Activated B cell treated with CpG ODN at 0.5 μM for 24 hours (primary cell): ENCODE results near the gene ITGA11. TPM values are rescaled to one million over a fixed set of nuclear protein-coding genes. Genes with fewer than 3 reads are reported as not detected.
A peak's percentile ranks its signal among the peaks of the same experiment; 100 is the strongest.

Experiments
- ATAC-seq: fragments of 200-7000 bp; cut with Tn5 transposase; one replicate; pipeline ENCODE4 v1.10.0; 2021; ENCODE audit warnings: low read depth, mild to moderate bottlenecking, moderate library complexity
- CTCF ChIA-PET: fragments of 350-600 bp; sonication (Branson Sonifier 250); formaldehyde crosslinking; loops from one replicate; lab custom pipeline; 2021; ENCODE audit warnings: antibody characterized with exemption; lab: Charles Lee
- POLR2A ChIA-PET: fragments of 350-600 bp; sonication (Branson Sonifier 250); formaldehyde crosslinking; loops from one replicate; lab custom pipeline; 2021; ENCODE audit warnings: antibody characterized with exemption; lab: Charles Lee
- DNase-seq: peaks from one replicate; pipeline ENCODE4 v3.0.0; 2022
- H3K27ac Mint-ChIP-seq: one replicate; pipeline ENCODE4 v1.8.0; 2020; ENCODE audit warnings: mixed read lengths
- H3K27me3 Mint-ChIP-seq: one replicate; pipeline ENCODE4 v1.8.0; 2021; ENCODE audit warnings: mixed read lengths
- H3K36me3 Mint-ChIP-seq: one replicate; pipeline ENCODE4 v1.8.0; 2021; ENCODE audit warnings: low read depth, mixed read lengths
- H3K4me1 Mint-ChIP-seq: one replicate; pipeline ENCODE4 v1.8.0; 2021; ENCODE audit warnings: mixed read lengths
- H3K4me3 Mint-ChIP-seq: one replicate; pipeline ENCODE4 v1.8.0; 2020; ENCODE audit warnings: mild to moderate bottlenecking, mixed read lengths
- H3K9me3 Mint-ChIP-seq: one replicate; pipeline ENCODE4 v1.8.0; 2020; ENCODE audit warnings: mixed read lengths
- CTCF ChIP-seq: fragments of 200-600 bp; IDR thresholded peaks from one replicate; pipeline ENCODE4 v1.8.0; 2022; ENCODE audit warnings: antibody characterized with exemption, mild to moderate bottlenecking
- intact Hi-C: fragments of 100-400 bp; cut with micrococcal nuclease; formaldehyde crosslinking; loops from one replicate; pipeline ENCODE4 v1.15.1; 2024
- total RNA-seq: library from RNA; stranded (reverse); gene quantifications from 2 replicates; pipeline ENCODE4 v1.2.3, GENCODE V29; 2022

ITGA11 gene
- total RNA-seq, 1 donor from 2014 or later = not detected

- TF ChIP-seq CTCF = no peak
- ATAC-seq (no peak), DNase-seq (no peak)
- CTCF ChIA-PET = interaction anchor here (1.3 kb wide), 1 partner anchor 49 kb away, joined by 4 read pairs; no protein-coding TSS in a partner anchor
- Mint-ChIP-seq H3K4me3 (no peak overlapping the region), H3K27ac (no peak overlapping the region), H3K9me3 (no peaks in the 10 kb centered on the region), H3K27me3 (peaks cover 3% of the 10 kb centered on the region), H3K36me3 (no peaks in the 10 kb centered on the region), H3K4me1 (peaks cover 24% of the 10 kb centered on the region)
- POLR2A ChIA-PET = interaction anchor here (0.5 kb wide), 1 partner anchor 721 kb away, joined by 3 read pairs; no protein-coding TSS in a partner anchor
- intact Hi-C loops = no loop called here
These were observed 129.2 kb downstream of the ITGA11 start for GRCh38 chr15:68302729-68303128.

DNA sequence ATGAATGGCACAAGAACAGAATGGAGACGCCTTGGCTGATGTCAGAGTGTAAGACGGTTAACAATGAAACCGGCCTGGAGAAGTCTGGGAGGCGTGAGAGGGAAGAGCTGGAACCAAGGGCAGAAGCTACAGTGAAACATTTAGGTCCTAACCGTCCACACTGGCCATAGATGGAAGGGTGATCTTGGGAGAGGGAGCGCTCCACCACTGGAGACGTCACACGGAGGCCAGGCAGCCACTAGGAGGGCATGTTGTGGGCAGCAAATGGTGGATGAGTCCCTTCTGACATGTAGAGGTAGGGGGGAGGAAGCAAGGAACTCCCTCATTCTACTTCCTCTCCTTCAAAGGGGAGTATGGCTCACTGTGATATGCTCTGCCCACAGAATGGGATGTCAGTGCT is 130.7 kb downstream of the ITGA11 start:
- intact Hi-C loops = no loop called here
- Mint-ChIP-seq H3K4me3 (no peak overlapping the region), H3K4me1 (peaks cover 19% of the 10 kb centered on the region), H3K9me3 (no peaks in the 10 kb centered on the region), H3K27ac (no peak overlapping the region), H3K36me3 (no peaks in the 10 kb centered on the region), H3K27me3 (peaks cover 3% of the 10 kb centered on the region)
- ATAC-seq (no peak), DNase-seq (no peak)
- ChIA-PET CTCF (no interaction called here), POLR2A (no interaction called here)
- no peak for TF ChIP-seq CTCF

DNA sequence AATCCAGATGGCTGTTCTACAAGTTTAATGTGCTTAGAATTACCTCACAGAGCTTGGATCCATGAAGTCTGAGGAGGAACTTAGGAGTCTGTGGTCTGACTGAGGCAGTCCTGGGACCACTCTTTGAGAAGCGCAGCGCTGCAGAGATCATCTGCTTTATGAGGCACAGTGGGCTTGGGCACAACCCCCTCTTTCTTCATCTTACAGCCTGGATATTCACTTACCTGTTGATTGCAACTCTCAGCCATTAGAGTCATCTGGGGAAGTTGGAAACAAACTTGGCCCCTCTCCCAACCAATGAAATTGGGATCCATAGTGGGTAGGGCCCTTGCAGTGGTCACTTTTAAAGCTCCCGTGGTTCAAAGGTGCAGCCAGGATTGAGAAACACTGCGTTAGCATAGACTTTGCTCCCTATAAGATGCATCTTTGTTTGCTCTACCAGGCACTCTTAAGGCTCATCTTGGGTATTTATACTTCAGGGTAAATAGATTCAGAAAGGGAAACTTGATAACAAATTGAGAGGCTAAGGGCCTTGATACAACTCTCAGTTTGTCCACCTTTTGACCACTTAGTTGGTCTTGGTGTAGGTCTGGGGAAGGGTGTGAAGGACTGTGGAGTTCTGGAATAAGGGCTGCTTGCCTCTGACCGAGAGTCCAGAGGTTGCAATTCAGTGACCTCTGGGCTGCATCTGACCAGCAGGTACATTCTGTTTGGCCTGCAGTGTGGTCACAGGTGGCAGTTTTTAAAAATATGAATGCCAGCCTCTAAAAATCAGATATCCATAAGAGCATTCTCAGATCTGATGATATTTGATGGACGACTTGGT is 131.6 kb downstream of the ITGA11 start:
- Mint-ChIP-seq H3K27ac (no peak overlapping the region), H3K27me3 (no peaks in the 10 kb centered on the region), H3K4me3 (no peak overlapping the region), H3K9me3 (no peaks in the 10 kb centered on the region), H3K36me3 (peaks cover 4% of the 10 kb centered on the region), H3K4me1 (peaks cover 19% of the 10 kb centered on the region)
- ChIA-PET POLR2A (no interaction called here), CTCF (no interaction called here)
- DNase-seq = no peak
- intact Hi-C loops = no loop called here
- TF ChIP-seq CTCF = no peak
- no peak for ATAC-seq

DNA sequence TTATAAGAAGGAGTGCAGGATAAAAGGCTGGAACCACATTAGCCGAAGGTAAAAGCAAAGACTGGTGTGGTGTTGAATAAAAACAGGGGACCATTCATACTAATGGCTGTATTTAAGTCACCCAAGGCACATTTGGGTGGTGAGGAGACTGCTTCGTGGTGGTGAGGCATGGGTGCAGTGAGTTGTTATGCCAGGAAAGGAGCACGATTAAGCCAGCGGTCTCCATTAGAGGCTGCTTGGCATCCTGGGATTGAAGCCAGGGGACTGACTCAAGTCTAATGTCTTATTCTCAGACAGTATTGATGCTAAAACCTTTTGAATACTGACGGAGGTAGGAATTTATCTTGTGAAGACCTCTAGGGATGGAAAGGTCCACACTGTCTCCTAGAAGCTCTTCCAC is 132.5 kb downstream of the ITGA11 start:
- intact Hi-C loops = loop anchor here (1.0 kb wide), 1 partner anchor 22 kb away; the partner anchor contains the start of gene FEM1B
- Mint-ChIP-seq H3K27me3 (no peaks in the 10 kb centered on the region), H3K36me3 (peaks cover 9% of the 10 kb centered on the region), H3K4me1 (peaks cover 19% of the 10 kb centered on the region), H3K9me3 (no peaks in the 10 kb centered on the region), H3K4me3 (peak overlapping the region; percentile 21), H3K27ac (peak overlapping the region; percentile 77)
- CTCF ChIA-PET = no interaction called here
- TF ChIP-seq CTCF = no peak
- POLR2A ChIA-PET = interaction anchor here (0.7 to 1.8 kb wide), 3 partner anchors 22 to 1153 kb away, joined by 3 to 15 read pairs (median 3); partner anchors contain the start of gene FEM1B
- no peak for ATAC-seq
- DNase-seq = no peak

GRCh38 chr15:68298882-68299381 is 133.0 kb downstream of the ITGA11 start:
- Mint-ChIP-seq H3K27me3 (no peaks in the 10 kb centered on the region), H3K9me3 (no peaks in the 10 kb centered on the region), H3K4me3 (peak overlapping the region; percentile 79), H3K4me1 (peaks cover 19% of the 10 kb centered on the region), H3K27ac (peak overlapping the region; percentile 77), H3K36me3 (peaks cover 9% of the 10 kb centered on the region)
- ChIA-PET POLR2A (interaction anchor here (0.7 to 1.8 kb wide), 3 partner anchors 21 to 1153 kb away, joined by 3 to 15 read pairs (median 3); partner anchors contain the start of gene FEM1B), CTCF (no interaction called here)
- DNase-seq (no peak), ATAC-seq (peak; percentile 84)
- TF ChIP-seq CTCF = no peak
- intact Hi-C loops = loop anchor here (1.0 kb wide), 1 partner anchor 22 kb away; the partner anchor contains the start of gene FEM1B
